Sigmoid colon (tissue), 7 donors: ENCODE results near the gene NIN. TPM values are rescaled to one million over a fixed set of nuclear protein-coding genes. Genes with fewer than 3 reads are reported as not detected.

Experiments used
- DNase-seq: peaks from one replicate; pipeline ENCODE4 v3.0.0-alpha.2; 2019
- H3K27ac ChIP-seq, 4 donors: fragments of 200-600 bp; sonication (generic); one replicate each; pipeline ENCODE4 v1.5.1; 2016 to 2019; ENCODE audit warnings: mild to moderate bottlenecking in 1 of 4
- H3K27me3 ChIP-seq, 3 donors: fragments of 200-600 bp; sonication (generic); one replicate each; pipeline ENCODE4 v1.5.1; 2019; ENCODE audit warnings: mild to moderate bottlenecking in 1 of 3
- H3K36me3 ChIP-seq, 4 donors: fragments of 200-600 bp; sonication (generic); one replicate each; pipeline ENCODE4 v1.5.1; 2016 to 2019
- H3K4me1 ChIP-seq, 4 donors: fragments of 200-600 bp; sonication (generic); one replicate each; pipeline ENCODE4 v1.5.1; 2017 to 2019
- H3K4me3 ChIP-seq, 4 donors: fragments of 200-600 bp; sonication (generic); one replicate each; pipeline ENCODE4 v1.5.1; 2017 to 2019; ENCODE audit warnings: mild to moderate bottlenecking in 2 of 4, moderate library complexity in 1 of 4
- H3K9me3 ChIP-seq, 4 donors: fragments of 200-600 bp in 3 of 4; sonication (generic) in 3 of 4; one replicate each; pipeline versions ENCODE4 v1.5.1 to v1.6.1; 2013 to 2019
- CTCF ChIP-seq, 4 experiments: fragments of 450-650 bp in 3 of 4; fragments of 200-600 bp in 1 of 4; IDR thresholded peaks; one replicate each; pipeline ENCODE4 v1.5.1; 2016 to 2019; ENCODE audit warnings: antibody characterized with exemption in 4 of 4, mild to moderate bottlenecking in 3 of 4, moderate library complexity in 2 of 4
- EP300 ChIP-seq, 4 donors: sonication (generic); formaldehyde crosslinking; IDR thresholded peaks; one replicate each; pipeline ENCODE4 v1.6.1; 2017; ENCODE audit warnings: antibody characterized with exemption in 4 of 4
- POLR2A ChIP-seq, 2 donors: fragments of 450-650 bp; IDR thresholded peaks; one replicate each; pipeline ENCODE4 v1.6.1; 2016; ENCODE audit warnings: antibody characterized with exemption in 2 of 2, mild to moderate bottlenecking in 2 of 2, moderate library complexity in 2 of 2
- POLR2AphosphoS5 ChIP-seq, 4 donors: sonication (generic); formaldehyde crosslinking; IDR thresholded peaks; one replicate each; pipeline ENCODE4 v1.6.1; 2017; ENCODE audit warnings: antibody characterized with exemption in 4 of 4
- WGBS, 2 donors: extraction: QIAGEN DNeasy Blood & Tissue Kit; methylation state at CpG; one replicate each; pipeline ENCODE4 v1.1.7; 2013; 5-methylcytosine and 5-hydroxymethylcytosine counted together
- intact Hi-C: fragments of 100-400 bp; cut with DNase I; formaldehyde crosslinking; loops from one replicate; pipeline ENCODE4 v1.15.1; 2023
- polyA plus RNA-seq, 3 donors: library from polyadenylated mRNA; stranded (reverse); fragments of 200-250 nt; gene quantifications; one replicate each; pipeline ENCODE4 v1.2.3, GENCODE V29; 2013
- small RNA-seq, 3 donors: library from RNA; depleted of rRNA; stranded (forward); fragments of <200 nt; gene quantifications; one replicate each; pipeline ENCODE3, GENCODE V24; 2016
- total RNA-seq, 4 donors: library from RNA; depleted of rRNA; stranded (reverse); fragments of >200 nt; gene quantifications; one replicate each; pipeline ENCODE4 v1.1.0, GENCODE V29; 2016
- donor health status: healthy with polysubstance abuse.
- donor health status: Bipolar disorder and iron deficiency.
- donor health status: healthy.

NIN gene
- total and polyA plus RNA-seq, 7 donors, result 3.6 to 38.2 (median 20.7) TPM

- Histone ChIP-seq H3K36me3 (no peaks in the 10 kb centered on the region), H3K9me3 (no peaks in the 10 kb centered on the region), H3K4me3 (no peak overlapping the region), H3K27ac (no peak overlapping the region), H3K27me3 (no peaks in the 10 kb centered on the region), H3K4me1 (peaks cover 0 to 16% (median 11%) of the 10 kb centered on the region in 4 donors)
- no peak for TF ChIP-seq CTCF (IDR thresholded peaks at IDR 0.05)
- no peak for TF ChIP-seq EP300 (IDR thresholded peaks at IDR 0.05)
- TF ChIP-seq POLR2A (IDR thresholded peaks at IDR 0.05), result no peak
- TF ChIP-seq POLR2AphosphoS5 (IDR thresholded peaks at IDR 0.05), result no peak
- WGBS, 2 donors, result 91% methylated on average over 6 of the region's 6 CpGs
- intact Hi-C loops, result no loop called here
- DNase-seq, result no peak
Measured at GRCh38 chr14:50670866-50671256, 160.1 kb downstream of the NIN start.

- Histone ChIP-seq H3K4me1 (peaks cover 0 to 20% (median 15%) of the 10 kb centered on the region in 4 donors), H3K36me3 (no peaks in the 10 kb centered on the region), H3K4me3 (no peak overlapping the region), H3K27me3 (no peaks in the 10 kb centered on the region), H3K27ac (no peak overlapping the region), H3K9me3 (no peaks in the 10 kb centered on the region)
- intact Hi-C loops, result no loop called here
- DNase-seq, result no peak
- 90 to 93% methylated on average over 10 of the region's 10 CpGs for WGBS, 2 donors
- TF ChIP-seq POLR2A (IDR thresholded peaks at IDR 0.05) (no peak), EP300 (IDR thresholded peaks at IDR 0.05) (no peak), CTCF (IDR thresholded peaks at IDR 0.05) (no peak), POLR2AphosphoS5 (IDR thresholded peaks at IDR 0.05) (no peak)
Measured at GRCh38 chr14:50670196-50670865, 160.6 kb downstream of the NIN start.

Small RNAs within 50 kb of the gene (small RNA-seq; reads per million reads assigned to genes)
- 0 reads per million in 3 donors for gene RF00593

Other genes starting within 250 kb of the NIN start
- gene SAV1, start 162.9 kb downstream of the NIN start, total RNA-seq, result 10 to 100 TPM; 32.0 to 38.2 (median 35.3) TPM
- gene SAV1, start 162.9 kb downstream of the NIN start, polyA plus RNA-seq, result 10 to 100 TPM; 10.9 to 19.8 (median 13.1) TPM
- not detected for gene ABHD12B, start 40.9 kb upstream of the NIN start, total RNA-seq
- gene ABHD12B, start 40.9 kb upstream of the NIN start, polyA plus RNA-seq, result 1 to 10 TPM; 5.3 to 9.3 (median 6.0) TPM
- 10 to 100 TPM; 32.0 to 49.9 (median 41.0) TPM for gene PYGL, start 113.3 kb upstream of the NIN start, total RNA-seq
- 10 to 100 TPM; 21.7 to 37.4 (median 24.6) TPM for gene PYGL, start 113.3 kb upstream of the NIN start, polyA plus RNA-seq